Stimulated activated naive B cell treated with anti-CD40 and anti-IgM and Interleukin-4, amounts not matched to agents 10 μg/mL and 1 μg/mL and 100 μg/mL, for 72 hours (primary cell): ENCODE results near the gene SUPT4H1.
"Not testable (repeated sequence)": the region's sequence is repeated elsewhere in the genome, so short reads cannot be mapped to it uniquely, and the experiment has no call there.

Experiments used
- ATAC-seq, 2 donors: fragments of 150-1000 bp; cut with Tn5 transposase; replicated peaks; 2 replicates each; pipeline ENCODE4 v1.10.0; 2021; ENCODE audit warnings: moderate library complexity in 1 of 2
- DNase-seq: peaks from one replicate; pipeline ENCODE4 v3.0.0; 2021
- H3K27ac Mint-ChIP-seq: one replicate; pipeline ENCODE4 v1.8.0; 2022; ENCODE audit warnings: mild to moderate bottlenecking, mixed read lengths
- H3K27me3 Mint-ChIP-seq, 2 donors: one replicate each; pipeline ENCODE4 v1.8.0; 2022; ENCODE audit warnings: mixed read lengths in 2 of 2
- H3K36me3 Mint-ChIP-seq, 2 donors: one replicate each; pipeline ENCODE4 v1.8.0; 2022; ENCODE audit warnings: mixed read lengths in 2 of 2, mild to moderate bottlenecking in 1 of 2
- H3K4me1 Mint-ChIP-seq, 2 donors: one replicate each; pipeline ENCODE4 v1.8.0; 2022; ENCODE audit warnings: mixed read lengths in 2 of 2, mild to moderate bottlenecking in 1 of 2
- H3K4me3 Mint-ChIP-seq, 2 donors: one replicate each; pipeline ENCODE4 v1.8.0; 2022; ENCODE audit warnings: mild to moderate bottlenecking in 2 of 2, mixed read lengths in 2 of 2, moderate library complexity in 1 of 2
- H3K9me3 Mint-ChIP-seq, 2 donors: one replicate each; pipeline ENCODE4 v1.8.0; 2022; ENCODE audit warnings: mixed read lengths in 2 of 2, mild to moderate bottlenecking in 1 of 2

Gene SUPT4H1

DNA sequence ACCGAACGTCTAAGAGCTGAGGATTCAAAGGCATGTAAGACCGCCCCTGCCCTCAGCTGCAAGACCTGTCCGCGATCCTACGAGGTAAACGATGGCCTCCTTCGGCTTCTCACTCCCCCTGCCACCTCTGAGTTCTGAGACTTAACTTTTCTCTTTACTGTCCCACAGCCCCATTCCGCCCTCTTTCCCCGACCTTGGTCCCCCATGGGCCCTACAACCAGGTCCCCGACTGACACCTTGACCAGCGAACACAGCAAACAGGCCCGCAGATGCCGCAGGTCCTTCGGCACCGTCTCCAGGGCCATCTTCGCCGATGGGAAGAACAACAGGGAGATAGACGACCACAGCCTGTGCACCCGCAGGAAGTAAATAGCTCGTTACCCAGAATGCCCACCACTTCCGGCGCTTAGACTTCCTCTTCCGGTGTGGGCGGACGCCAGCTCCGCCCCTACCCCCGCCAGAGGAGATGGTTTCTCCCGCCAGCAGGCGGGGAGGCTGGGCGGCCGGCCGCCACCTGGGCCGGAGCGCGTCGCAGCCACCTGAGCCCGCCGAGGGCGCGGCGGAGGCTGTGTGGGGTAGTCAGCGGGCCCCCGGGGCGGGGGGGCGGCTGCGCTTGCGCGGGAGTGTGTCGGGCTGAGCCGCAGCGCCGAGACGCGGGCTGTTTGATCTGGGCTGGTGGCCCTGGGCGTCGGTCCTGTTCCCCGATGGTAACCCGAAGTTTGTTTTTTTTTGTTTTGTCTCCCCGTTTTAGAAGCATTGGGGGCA is at the start of gene SUPT4H1:
Gene SUPT4H1, minus strand, starts transcription at position 371 of the 765 bp plus-strand sequence. Its CDS starts 66 bp downstream, at position 305.
- H3K27me3 Mint-ChIP-seq: no peaks in the 10 kb centered on the region
- peaks cover 28 to 54% of the 10 kb centered on the region in 2 donors for H3K4me1 Mint-ChIP-seq
- H3K9me3 Mint-ChIP-seq: no peaks in the 10 kb centered on the region
- DNase-seq: peak; percentile 91
- H3K4me3 Mint-ChIP-seq: peak within 1 kb of the TSS; percentile 99 to 100
- ATAC-seq: peak; percentile 93 to 95
- H3K36me3 Mint-ChIP-seq: peaks cover 27 to 49% of the 10 kb centered on the region in 2 donors
- H3K27ac Mint-ChIP-seq: peak within 1 kb of the TSS; percentile 98

DNA sequence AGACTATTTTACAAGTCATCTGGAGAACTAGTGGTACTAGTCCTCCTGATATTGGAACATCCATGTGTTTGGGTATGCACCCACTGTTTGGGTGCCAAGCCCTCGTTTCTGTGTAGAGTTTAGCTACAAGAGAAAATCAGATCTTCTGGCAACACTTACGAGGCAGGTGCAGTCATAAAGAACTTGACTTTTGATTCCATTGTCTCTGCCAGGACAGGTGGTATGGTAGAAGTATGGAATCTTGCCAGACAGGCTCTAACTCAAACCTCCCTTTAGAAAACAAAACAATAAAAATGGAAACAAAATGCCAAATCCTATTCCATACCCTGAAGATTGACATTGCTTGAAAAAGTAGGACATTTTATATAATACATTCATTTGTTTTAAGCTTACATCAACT is 49.3 kb upstream of the SUPT4H1 start:
- H3K36me3 Mint-ChIP-seq: peaks cover 0 to under 1% of the 10 kb centered on the region in 2 donors
- no peaks in the 10 kb centered on the region for H3K9me3 Mint-ChIP-seq
- DNase-seq (no peak), ATAC-seq (no peak)
- no peak overlapping the region for H3K4me3 Mint-ChIP-seq
- H3K4me1 Mint-ChIP-seq: no peaks in the 10 kb centered on the region
- H3K27me3 Mint-ChIP-seq: no peaks in the 10 kb centered on the region
- H3K27ac Mint-ChIP-seq: no peak overlapping the region

DNA sequence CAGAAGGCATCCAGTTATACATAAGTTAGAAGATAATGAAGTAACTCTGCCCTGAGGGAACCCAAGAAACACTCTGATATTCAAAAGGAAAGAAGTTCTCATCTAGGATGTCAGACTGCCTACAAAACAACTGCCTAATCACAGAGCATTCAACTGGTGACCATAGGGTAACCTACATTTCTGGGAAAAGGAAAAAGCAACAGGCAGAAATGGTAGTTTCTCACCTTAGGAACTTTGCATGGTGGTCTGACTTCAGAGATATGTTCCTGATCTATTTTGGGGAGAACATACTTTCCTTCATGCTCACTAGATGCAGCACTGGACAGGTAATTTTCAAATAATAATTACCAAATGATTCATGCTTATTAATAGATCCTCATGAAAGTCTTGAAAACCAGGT is 48.8 kb upstream of the SUPT4H1 start:
- no peak for DNase-seq
- no peak for ATAC-seq
- no peaks in the 10 kb centered on the region for H3K27me3 Mint-ChIP-seq
- H3K27ac Mint-ChIP-seq: no peak overlapping the region
- no peaks in the 10 kb centered on the region for H3K4me1 Mint-ChIP-seq
- H3K9me3 Mint-ChIP-seq: no peaks in the 10 kb centered on the region
- peaks cover 1 to 4% of the 10 kb centered on the region in 2 donors for H3K36me3 Mint-ChIP-seq
- no peak overlapping the region for H3K4me3 Mint-ChIP-seq

DNA sequence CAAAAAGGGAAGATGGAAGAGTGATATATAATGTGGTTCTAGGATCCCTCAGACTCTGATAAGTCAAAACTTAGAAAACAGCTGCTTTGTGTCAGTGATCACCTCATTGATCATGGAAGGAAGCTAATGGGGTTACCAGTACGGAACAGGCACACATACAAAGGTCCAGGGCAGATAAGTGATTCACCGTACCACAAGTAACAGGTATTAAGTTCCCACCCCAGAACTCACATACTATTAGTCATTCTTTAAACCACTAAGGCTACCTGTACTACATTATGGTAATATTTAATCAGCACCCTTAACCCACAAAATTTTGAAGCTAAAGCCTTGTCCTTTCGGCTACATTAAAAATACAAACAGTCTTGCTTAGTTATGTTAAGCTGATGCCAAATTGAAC is 48.0 kb upstream of the SUPT4H1 start:
- ATAC-seq (no peak), DNase-seq (no peak)
- Mint-ChIP-seq H3K27me3 (no peaks in the 10 kb centered on the region), H3K27ac (no peak overlapping the region), H3K9me3 (no peaks in the 10 kb centered on the region), H3K36me3 (peaks cover 1 to 4% of the 10 kb centered on the region in 2 donors), H3K4me1 (no peaks in the 10 kb centered on the region), H3K4me3 (no peak overlapping the region)

DNA sequence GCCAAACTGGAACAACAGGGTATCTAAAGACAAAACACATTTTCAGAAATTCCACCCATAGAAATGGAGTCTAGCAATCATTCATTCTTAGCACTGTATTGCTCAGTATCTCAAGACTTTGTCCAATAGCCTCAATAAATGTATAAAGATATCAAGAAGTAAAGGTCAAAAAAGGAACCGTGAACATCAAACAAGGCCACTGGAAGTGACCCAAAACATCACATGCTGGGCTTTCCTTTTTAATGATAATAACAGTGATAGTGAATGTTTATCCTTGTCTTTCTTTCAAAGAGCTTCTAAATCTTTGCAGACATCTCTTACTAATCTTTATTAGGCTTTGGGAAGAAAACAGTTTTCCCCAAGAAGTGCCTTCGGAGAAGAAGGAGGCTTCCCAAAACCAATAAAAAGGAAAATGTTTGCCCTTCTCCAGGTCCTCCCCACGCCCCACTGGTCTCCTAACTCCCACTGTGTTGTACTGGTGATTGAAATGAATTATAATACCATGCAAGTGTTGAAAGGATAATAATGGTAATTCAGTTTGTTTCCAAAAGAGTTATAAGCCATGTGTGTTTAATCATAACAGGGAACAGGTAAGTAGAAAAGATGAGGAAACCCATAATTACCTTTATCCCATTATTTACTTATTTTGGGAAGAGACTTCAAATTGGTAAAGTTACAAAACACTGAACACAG is 46.7 kb upstream of the SUPT4H1 start:
- ATAC-seq (no peak), DNase-seq (no peak)
- Mint-ChIP-seq H3K36me3 (peaks cover 1 to 4% of the 10 kb centered on the region in 2 donors), H3K27me3 (no peaks in the 10 kb centered on the region), H3K27ac (no peak overlapping the region), H3K4me3 (no peak overlapping the region), H3K4me1 (no peaks in the 10 kb centered on the region), H3K9me3 (no peaks in the 10 kb centered on the region)

DNA sequence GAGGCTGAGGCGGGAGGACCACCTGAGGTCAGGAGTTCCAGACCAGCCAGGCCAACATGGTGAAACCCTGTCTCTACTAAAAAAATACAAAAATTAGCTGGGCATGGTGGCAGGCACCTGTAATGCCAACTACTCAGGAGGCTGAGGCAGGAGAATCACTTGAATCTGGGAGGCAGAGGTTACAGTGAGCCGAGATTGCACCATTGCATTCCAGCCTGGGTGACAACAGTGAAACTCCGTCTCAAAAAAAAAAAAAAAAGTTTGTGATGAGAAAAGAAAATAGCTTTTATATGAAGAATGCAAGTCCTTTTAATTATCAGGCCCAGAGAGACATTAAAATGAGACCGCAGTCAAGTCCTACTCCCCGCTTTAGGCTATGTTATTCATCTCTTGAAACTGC is 45.4 kb upstream of the SUPT4H1 start:
- H3K9me3 Mint-ChIP-seq, H3K27me3 Mint-ChIP-seq, H3K4me3 Mint-ChIP-seq, DNase-seq, H3K36me3 Mint-ChIP-seq, H3K27ac Mint-ChIP-seq, ATAC-seq, H3K4me1 Mint-ChIP-seq: not testable (repeated sequence)

DNA sequence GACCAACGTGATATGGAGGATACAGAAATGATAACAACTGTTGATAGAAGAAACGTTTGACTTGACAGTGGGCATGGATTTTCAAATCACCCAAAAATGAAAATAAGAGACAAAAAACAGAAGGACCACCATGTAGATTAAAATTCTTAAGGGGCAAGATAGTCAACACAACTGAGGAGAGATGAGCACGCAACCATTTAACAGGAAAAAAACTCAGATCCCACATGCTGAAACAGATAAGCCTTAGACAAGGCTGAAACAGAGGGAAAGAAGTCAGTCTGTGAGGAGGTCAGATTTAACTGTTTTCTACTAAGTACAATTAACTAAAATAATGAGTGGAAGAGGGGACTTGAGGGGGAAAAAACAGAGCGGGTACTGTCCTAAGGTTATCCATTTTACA is 44.2 kb upstream of the SUPT4H1 start:
- Mint-ChIP-seq H3K9me3 (no peaks in the 10 kb centered on the region), H3K27ac (no peak overlapping the region), H3K36me3 (peaks cover 5 to 8% of the 10 kb centered on the region in 2 donors), H3K4me3 (no peak overlapping the region), H3K4me1 (no peaks in the 10 kb centered on the region), H3K27me3 (no peaks in the 10 kb centered on the region)
- DNase-seq (no peak), ATAC-seq (no peak)

DNA sequence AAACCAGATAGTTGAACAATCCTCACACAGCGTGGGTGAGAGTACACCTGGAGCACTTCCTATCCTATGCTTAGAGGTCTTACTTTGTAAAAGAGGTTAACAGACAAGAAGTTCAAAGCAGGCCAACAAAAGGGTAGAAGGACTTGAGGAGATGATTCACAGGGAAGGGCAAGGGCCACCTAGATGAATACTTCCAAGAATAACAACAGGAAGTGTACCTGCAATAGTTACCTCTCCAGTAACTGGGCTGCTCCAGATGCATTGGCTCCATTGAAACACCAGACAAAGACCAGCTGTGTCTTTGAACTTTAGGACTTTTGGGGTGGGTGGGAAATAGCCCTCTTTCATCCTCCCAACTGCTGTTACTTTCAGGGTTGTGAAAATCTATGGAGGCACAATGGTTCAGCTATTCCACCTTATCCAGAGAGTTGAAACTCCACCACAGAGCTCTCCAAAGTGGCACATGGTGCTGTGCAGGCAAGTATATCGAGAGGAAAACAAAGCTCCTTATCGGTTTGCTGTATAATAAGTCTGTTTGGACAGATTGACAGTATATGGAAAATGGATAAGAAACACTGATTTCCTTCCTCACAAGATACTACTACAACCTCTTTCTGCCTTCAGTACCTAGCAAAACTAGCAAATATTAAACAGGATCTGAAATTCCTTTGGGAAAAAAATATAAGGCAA is 42.7 kb upstream of the SUPT4H1 start:
- ATAC-seq: no peak
- Mint-ChIP-seq H3K4me3 (no peak overlapping the region), H3K27ac (no peak overlapping the region), H3K27me3 (no peaks in the 10 kb centered on the region), H3K36me3 (peaks cover 5 to 8% of the 10 kb centered on the region in 2 donors), H3K9me3 (no peaks in the 10 kb centered on the region), H3K4me1 (no peaks in the 10 kb centered on the region)
- no peak for DNase-seq

DNA sequence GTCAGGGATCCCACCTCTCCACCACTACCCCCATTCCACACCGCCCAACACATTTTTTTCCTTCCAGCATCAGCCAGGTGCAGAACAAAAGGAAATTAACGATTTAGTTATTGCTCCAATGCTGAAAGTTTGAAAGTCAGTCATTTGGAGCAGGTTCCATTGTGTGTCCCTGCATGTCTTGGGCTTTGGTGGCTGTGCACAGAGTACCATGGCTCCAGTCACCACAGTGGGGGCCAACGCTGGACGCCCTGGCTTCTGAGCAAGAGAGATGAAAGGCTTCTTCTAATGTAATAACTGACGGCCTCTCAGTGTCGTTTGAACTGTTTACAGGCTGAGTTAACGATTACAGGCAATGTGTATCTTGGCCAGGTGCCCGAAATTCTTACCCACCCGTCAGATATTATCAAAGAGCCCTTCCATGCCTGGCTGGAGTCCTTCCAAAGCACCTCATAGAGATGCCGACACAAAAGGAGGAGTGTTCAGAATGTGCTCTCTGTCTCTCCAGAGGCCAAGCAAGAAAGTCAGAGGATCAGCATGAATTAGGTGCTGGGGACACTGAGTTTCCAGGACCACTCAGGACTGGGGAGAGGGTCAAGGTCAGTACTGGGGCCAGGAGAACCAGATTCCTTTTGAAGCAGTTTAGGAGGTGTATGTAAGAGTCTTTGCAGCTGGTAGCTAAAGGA is 39.4 kb upstream of the SUPT4H1 start:
- H3K27ac Mint-ChIP-seq: no peak overlapping the region
- no peaks in the 10 kb centered on the region for H3K27me3 Mint-ChIP-seq
- DNase-seq (no peak), ATAC-seq (no peak)
- no peaks in the 10 kb centered on the region for H3K4me1 Mint-ChIP-seq
- H3K9me3 Mint-ChIP-seq: no peaks in the 10 kb centered on the region
- H3K4me3 Mint-ChIP-seq: no peak overlapping the region
- H3K36me3 Mint-ChIP-seq: peaks cover 9 to 10% of the 10 kb centered on the region in 2 donors

DNA sequence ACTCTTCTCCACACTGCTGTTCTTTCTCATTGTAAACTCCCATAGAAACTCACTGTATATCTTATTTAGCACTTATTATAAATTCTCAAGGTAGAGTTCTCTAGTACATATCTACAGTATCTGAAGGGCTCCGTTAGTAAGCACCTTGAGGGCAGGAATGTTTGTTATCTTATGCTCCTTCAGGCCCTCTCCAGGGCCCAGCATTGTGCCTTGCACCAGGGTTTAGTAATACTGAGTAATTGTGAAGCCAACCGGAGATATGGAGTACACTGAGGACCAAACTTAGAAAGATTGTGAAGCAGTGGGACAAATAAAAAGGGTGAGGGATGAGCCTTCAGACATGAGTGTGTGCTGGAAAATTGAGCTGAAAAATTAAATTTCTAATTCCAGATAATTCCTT is 38.9 kb upstream of the SUPT4H1 start:
- H3K4me1 Mint-ChIP-seq: no peaks in the 10 kb centered on the region
- H3K36me3 Mint-ChIP-seq: peaks cover 8% of the 10 kb centered on the region in 2 donors
- ATAC-seq: no peak
- no peaks in the 10 kb centered on the region for H3K9me3 Mint-ChIP-seq
- no peak overlapping the region for H3K27ac Mint-ChIP-seq
- DNase-seq: no peak
- no peak overlapping the region for H3K4me3 Mint-ChIP-seq
- H3K27me3 Mint-ChIP-seq: no peaks in the 10 kb centered on the region

DNA sequence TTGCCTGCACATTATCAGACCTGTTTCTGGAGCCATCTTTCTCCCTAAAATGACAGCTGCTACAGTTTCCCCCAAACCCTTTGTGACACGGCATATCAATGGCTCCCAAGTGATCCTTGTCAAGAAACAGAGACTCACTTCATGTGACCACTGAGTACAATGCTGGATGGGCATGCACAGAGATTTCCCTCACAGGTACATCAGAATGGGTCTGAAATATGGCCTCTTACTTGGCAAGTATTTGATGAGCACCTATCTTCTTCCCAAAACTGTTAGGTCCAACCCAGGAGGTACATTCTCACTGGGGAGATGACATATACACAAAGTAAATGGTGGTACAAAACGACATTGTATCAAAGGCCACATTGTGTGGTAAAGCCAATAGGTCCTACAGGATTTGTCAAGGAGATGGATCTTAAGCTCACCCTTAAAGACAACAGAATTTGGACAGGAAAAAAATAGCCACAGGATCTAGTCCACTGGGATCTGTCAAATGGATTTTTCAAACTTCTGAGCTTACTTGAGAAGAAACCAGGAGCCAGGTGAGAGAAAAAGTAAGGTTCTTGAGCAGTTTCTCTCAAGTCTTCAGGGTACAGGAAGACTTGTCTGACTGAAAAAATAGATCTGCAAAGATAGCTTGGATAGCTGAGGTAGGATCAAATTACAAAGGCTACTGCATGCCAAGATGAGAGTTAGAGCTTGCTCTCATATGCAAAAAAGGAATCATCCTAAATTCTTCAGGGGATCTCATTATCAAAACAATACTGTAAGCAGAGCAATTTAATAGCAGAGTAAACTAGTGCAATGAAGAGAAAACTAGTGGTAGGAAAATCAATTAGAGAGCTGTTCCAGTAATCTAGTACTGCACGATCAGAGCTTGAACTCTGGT is 36.5 kb upstream of the SUPT4H1 start:
- H3K4me1 Mint-ChIP-seq: peaks cover 2 to 18% of the 10 kb centered on the region in 2 donors
- peaks cover 8% of the 10 kb centered on the region in 2 donors for H3K36me3 Mint-ChIP-seq
- ATAC-seq (no peak), DNase-seq (no peak)
- H3K27ac Mint-ChIP-seq: no peak overlapping the region
- H3K9me3 Mint-ChIP-seq: no peaks in the 10 kb centered on the region
- H3K27me3 Mint-ChIP-seq: no peaks in the 10 kb centered on the region
- H3K4me3 Mint-ChIP-seq: no peak overlapping the region

DNA sequence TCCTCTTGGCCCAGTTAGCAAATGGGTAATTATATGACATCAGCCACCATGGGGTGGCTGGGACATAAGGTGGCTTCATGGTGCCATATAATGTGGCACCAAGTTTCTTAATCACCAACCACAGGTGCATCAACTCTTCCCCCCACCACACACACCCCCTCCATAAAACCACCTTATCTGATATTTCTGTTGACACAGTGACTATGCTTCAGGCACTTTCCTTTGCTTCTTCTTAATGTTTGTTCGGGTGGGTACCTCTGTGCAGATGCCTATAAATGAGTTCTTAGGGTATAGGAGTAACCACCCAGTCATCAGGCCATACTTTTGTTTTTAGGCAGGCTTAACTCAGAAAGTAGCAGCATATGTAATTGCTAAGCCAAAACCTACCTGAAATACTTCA is 35.8 kb upstream of the SUPT4H1 start:
- H3K36me3 Mint-ChIP-seq: peaks cover 8% of the 10 kb centered on the region in 2 donors
- no peak overlapping the region for H3K4me3 Mint-ChIP-seq
- no peaks in the 10 kb centered on the region for H3K27me3 Mint-ChIP-seq
- H3K27ac Mint-ChIP-seq: no peak overlapping the region
- no peak for DNase-seq
- no peak for ATAC-seq
- no peaks in the 10 kb centered on the region for H3K9me3 Mint-ChIP-seq
- H3K4me1 Mint-ChIP-seq: peaks cover 3 to 20% of the 10 kb centered on the region in 2 donors

DNA sequence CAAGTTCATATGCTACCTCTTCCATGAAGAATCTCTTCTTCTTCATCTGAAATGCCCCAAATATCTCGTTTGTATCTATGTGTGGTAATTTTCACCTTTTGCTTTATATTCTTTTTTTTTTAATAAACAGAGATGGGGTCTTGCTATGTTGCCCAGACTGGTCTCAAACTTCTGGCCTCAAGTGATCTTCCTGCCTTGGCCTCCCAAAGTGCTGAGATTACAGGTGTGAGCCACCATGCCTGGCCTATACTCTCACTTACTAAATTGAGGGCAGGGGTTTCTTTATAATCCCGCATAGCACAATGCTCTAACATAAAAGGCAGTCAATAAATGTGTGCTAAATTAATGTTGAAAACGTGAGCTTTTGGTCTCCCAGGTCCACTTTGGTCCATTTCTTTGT is 34.7 kb upstream of the SUPT4H1 start:
- Mint-ChIP-seq H3K4me1 (peaks cover 14 to 31% of the 10 kb centered on the region in 2 donors), H3K9me3 (no peaks in the 10 kb centered on the region), H3K27me3 (no peaks in the 10 kb centered on the region), H3K27ac (no peak overlapping the region), H3K4me3 (no peak overlapping the region), H3K36me3 (peaks cover 4 to 5% of the 10 kb centered on the region in 2 donors)
- DNase-seq (no peak), ATAC-seq (no peak)
